Heart left ventricle (tissue), 13 donors: ENCODE measurements around the gene RORC.

ENCODE experiments used
- CTCF ChIP-seq, 12 donors: fragments of 200-600 bp; sonication (generic) in 4 of 12; IDR thresholded peaks; one replicate each; pipeline versions ENCODE4 v1.5.0 to v1.8.0; 2018 to 2022; ENCODE audit warnings: antibody characterized with exemption in 12 of 12, mild to moderate bottlenecking in 5 of 12
- POLR2A ChIP-seq, 2 donors: fragments of 450-650 bp; IDR thresholded peaks; one replicate each; pipeline ENCODE4 v1.6.1; 2017; ENCODE audit warnings: antibody characterized with exemption in 2 of 2, mild to moderate bottlenecking in 2 of 2, moderate library complexity in 2 of 2
- donor health status: ischemic (EF 13 %, LVEDD 7.1; RV severe dilation, severe dysfunction).
- donor health status: DM: no; HTN: yes; CAD: no.
- donor health status: DM: no; HTN: no; CAD: no.
- donor health status: ischemic (EF 25% LVEDD 6.9; RV normal size, moderate dysfunction).
- donor health status: ischemic (EF 25% LVEDD 5.7; RV mildly dilated, moderate dysfunction).
- donor health status: ischemic (EF 35%, LVEDD 5.7; RV mildly dilated, moderate dysfunction).
- donor health status: nonischemic (EF 11% LVEDD 7.7; RV severe dilation, severe dysfunction).
- donor health status: DM: yes; HTN: yes; CAD: no.
- donor health status: PGD.
- donor health status: ischemic (EF 29% LVEDD 5.4; RV normal size, mild dysfunction).
- donor health status: nonischemic (EF 23%, LVEDD 6.1; RV moderate dilation, normal function).

- TF ChIP-seq CTCF (IDR thresholded peaks at IDR 0.05) = no peak
- no peak for TF ChIP-seq POLR2A (IDR thresholded peaks at IDR 0.05)
Observed at GRCh38 chr1:151814426-151814825, 17.2 kb downstream of the RORC start.
